Stimulated activated naive CD4-positive, alpha-beta T cell treated with Interleukin-2 at 50 U/mL for 16 hours (primary cell): ENCODE data around the gene AGL.
A peak's percentile ranks its signal among the peaks of the same experiment; 100 is the strongest.
"Not testable (repeated sequence)": the region's sequence is repeated elsewhere in the genome, so short reads cannot be mapped to it uniquely, and the experiment has no call there.

Experiments
- DNase-seq: peaks from one replicate; lab custom pipeline; 2025; lab: John Stamatoyannopoulos, UW

The AGL gene

DNA sequence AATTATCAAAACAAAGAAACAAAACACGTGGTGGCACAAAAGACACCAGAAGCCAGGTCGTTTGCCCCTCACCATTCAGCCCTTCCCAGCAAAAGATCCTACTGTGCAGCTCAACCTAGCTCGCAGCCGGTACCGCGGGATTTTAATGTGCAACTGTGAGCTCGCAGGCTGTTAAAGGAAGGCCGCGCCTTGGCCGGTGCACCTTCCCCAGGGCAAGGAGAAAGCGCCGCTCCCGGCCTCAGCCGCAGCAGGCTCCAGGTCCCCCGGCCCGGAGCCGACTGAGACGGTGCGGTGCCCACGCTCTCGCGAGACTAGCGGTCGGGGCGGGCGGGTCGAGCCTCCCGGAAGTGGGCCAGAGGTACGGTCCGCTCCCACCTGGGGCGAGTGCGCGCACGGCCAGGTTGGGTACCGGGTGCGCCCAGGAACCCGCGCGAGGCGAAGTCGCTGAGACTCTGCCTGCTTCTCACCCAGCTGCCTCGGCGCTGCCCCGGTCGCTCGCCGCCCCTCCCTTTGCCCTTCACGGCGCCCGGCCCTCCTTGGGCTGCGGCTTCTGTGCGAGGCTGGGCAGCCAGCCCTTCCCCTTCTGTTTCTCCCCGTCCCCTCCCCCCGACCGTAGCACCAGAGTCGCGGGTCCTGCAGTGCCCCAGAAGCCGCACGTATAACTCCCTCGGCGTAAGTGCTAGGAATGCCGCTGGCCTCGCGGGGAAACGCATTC lies at the start of gene AGL:
TSS of gene AGL (plus strand) at position 618 of the 715 bp plus-strand sequence. CDS start 682 bp downstream, outside the sequence.
- peak; percentile 84 for DNase-seq

DNA sequence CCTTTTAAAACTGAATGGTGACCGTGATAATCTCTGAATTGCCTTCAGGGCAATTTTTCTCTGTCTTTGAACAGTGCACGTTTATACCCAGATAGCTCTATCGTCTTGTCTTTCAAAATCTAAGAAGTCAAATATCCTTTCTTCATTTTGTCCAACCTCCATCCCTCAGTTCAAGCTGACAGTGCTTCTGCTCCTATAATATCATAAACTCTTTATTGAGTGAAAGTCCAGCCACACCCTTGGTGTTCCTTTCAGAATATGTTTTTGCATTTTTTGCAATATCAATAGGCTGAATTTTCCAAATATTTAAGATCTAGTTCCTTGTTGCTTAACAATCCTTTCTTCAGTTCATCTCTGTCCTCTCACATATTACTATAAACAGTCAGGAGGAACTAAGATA lies 48.6 kb upstream of the AGL start:
- DNase-seq, result no peak

DNA sequence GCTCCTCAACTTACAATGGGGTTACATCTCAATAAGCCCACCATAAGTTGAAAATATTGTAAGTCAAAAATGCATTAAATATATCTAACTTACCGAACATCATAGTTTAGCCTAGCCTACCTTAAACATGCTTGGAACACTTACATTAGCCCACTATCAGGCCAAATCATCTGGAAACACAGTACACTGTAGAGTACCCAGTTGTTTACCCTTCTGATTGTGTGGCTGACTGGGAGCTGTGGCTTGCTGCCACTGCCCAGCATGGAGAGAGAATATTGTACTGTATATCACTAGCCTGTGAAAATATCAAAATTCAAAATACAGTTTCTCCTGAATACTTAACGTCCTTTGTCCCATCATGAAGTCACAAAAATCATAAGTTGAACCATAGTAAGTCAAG lies 43.3 kb upstream of the AGL start:
- no peak for DNase-seq

DNA sequence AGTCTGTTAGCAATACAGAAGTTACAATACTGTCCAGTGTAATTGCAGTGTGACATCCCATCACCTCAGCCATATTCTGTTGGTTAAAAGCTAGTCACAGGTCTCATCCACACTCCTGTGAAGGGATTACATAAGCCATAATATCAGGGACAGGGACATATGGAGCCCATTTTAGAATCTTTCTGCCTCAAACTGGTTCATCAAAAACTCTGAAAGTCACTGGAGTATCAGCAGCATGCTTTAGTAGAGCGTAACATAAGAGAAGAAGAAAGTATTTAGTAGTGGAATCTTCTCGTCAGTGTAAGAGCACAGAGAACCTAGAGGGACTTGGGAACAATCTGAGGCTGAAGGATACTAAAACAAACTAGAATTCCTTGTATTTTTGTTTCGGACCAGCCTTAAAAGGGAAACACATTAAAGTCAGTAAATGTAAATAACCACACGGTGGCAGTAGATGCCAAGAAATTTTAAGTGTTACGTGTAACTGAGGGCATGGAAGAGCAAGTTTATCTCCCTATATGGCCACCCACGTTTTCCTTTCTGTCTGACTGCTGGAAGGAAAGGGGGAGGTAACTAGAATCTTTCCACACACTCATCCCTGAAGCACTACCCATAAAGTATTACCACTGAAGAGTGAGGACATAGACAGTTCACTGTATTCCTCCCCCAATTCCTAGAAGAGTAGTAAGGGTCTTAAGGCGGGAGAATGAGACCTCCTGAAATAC lies 41.6 kb upstream of the AGL start:
- DNase-seq, result no peak

DNA sequence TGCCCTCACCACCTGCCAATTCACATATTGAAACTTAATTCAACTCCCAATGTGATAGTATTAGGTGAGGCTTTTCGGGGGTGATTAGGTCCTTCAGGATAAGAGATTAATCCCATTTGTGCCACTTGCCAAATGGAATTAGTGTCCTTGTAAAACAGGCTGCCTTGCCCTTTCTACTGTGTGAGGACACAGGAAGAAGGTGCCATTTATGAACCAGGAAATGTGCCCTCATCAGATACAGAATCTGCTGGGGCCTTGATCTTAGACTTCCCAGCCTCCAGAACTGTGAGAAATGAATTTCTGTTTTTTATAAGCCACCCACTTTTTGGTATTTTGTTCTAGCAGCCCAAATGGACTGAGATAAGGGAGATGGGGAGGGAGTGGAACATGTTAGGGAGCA lies 39.1 kb upstream of the AGL start:
- DNase-seq, result no peak

DNA sequence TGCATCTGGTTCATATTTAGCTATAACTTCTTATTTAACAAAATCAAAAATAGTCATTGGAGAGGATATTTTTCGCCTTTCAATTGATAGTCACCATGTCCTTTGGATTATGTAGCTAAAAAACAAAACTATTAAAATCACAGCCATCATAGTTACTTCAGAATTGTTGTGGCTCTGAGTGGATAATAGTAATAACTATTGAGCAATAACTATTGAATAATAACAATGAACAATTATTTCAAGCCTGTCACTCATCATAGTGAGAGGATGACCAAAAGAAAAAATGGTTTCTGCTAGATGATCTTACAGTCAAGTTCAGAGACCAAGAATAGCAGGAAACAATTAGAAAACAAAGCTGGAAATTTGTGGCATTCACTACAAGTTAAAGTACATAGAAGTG lies 38.4 kb upstream of the AGL start:
- DNase-seq, result no peak

DNA sequence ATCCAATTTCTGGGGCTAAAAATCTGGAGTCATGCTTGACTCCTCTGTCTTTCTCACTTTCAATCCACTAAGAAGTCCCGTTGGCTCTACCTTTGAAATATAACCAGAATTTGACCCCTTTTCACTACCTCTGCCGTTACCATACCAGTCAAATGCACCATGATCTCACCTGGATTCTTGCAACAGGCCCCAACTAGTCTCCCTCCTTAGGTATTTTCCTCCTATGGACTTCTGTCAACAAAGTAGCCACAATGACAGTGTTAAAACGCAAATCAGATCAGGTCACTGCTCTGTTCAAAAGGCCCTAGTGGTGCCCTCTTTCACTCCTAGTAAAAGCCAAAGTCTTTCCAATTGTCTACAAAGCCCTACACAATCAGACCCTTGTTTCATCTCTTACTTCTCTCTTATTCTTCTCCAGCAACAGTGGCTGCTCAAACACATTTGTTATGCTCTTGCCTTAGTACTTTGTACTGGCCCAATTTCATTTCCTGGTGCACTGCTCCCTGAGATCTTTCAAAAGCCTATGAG lies 35.7 kb upstream of the AGL start:
- no peak for DNase-seq

DNA sequence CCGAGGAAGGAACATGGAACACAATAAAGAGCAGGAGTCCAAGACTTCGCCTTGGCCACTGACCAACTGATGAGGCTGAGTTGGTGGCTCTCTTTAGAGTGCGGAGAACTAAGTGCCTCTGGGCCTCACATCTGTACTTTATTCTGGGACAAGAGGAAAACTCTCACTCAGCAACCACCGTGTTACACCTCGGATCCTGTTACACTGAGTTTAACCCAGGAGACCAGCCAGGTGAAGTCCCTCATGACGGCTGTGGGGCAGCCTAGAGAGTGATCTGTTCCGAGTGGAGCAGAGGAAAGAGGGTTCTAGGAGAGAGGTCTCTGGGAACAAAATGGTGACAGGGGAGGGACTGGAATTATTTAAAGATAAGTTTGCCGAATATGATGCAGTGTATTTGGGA lies 33.5 kb upstream of the AGL start:
- no peak for DNase-seq

DNA sequence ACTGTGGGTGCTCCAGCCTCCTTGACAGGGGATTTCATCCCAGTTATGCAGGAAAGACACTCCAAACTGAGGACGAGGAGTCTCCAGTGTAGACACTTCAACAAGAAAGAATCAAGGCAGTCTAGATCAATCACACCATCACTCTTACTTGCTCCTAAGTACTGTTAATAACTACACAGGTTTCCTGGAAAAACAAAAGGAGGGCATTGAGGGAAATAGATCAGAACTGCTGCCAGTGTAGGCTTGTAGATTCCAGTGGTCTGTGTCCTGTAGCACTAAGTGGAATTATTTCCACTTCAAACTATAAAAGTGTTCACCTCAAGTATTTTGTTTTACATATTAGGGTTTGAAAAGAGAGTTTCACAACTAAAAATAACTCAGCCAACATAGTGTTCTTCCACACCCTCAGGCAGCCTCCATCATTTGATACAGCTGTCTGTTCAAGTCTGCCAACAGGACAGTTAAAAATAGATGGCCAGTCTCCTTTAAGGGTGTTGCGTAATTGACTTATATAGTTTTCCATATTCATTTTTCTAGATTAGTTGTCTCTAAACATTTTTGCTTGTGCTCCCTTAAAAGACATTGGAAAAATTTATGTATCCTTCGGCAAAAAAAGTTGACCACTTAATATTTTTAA lies 32.0 kb upstream of the AGL start:
- DNase-seq, result no peak

DNA sequence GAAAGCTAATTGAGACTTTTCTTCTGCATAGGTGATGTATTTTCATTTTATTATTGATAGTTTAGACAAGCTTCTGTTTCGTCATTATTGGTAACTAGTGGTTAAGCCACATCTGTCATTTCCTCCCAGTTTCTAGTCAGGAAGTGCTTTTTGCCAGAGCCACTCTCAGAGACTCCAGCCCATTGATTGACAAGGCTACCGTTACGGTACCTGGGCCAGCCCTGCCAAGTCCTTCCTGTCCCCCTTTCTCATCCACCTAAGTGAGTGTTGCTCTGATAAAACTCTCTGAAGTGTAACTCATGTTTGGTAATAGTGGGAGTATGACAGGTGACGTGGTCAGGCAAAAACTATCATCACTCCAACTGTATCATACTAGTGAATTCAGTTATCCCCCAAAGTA lies 29.6 kb upstream of the AGL start:
- DNase-seq, result no peak

DNA sequence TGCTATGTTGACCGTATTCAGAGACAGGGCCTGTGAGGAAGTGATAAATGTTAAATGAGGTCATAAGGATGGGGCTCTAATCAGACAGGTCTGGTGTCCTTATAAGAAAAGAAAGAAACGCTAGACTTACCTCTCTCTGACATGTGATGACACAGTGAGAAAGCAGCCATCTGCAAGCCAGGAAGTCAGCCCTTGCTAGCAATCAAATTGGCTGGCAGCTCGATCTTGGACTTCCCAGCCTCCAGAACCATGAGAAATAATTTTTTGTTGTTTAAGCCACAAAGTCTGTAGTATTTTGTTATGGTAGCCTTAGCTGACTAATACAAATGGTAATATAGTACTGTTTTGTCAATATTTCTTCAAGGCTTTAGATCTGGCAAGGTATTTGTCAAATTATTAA lies 25.1 kb upstream of the AGL start:
- no peak for DNase-seq

DNA sequence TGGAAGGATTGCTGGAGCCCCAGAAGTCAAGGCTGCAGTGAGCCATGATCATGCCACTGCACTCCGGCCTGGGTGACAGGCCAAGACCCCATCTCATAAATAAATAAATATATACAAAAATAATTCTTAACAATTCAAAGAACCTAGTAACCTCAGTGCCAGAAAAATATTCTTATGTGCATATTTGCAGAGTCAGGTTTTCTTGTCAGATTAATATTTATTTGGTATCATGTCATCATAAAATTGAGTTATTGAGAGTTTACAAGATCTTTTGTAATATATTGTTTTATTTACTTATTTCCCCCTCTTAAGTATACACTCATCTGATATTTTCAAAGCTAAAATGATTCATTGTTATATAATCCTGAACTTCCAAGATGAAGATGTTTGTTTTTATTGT lies 24.5 kb upstream of the AGL start:
- no peak for DNase-seq

DNA sequence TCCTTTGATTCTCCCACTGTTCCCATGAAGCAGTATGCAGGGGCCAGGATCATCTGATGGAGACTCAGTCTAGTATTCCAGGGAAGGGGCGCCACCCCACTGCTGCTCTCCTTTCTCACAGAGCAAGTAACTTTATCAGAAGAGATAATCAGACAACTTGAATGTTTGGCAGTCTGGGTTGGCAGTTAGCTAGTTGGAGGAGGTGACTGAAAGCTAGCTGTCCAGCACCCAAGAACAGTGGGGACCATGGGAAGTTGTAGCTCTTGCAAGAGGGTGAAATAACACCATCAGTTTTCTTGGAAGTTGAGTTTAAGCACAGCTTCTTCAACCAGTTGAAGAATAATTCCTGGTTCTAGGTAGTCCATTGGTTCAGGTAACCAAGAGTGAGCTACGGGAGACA lies 22.2 kb upstream of the AGL start:
- DNase-seq, result no peak

DNA sequence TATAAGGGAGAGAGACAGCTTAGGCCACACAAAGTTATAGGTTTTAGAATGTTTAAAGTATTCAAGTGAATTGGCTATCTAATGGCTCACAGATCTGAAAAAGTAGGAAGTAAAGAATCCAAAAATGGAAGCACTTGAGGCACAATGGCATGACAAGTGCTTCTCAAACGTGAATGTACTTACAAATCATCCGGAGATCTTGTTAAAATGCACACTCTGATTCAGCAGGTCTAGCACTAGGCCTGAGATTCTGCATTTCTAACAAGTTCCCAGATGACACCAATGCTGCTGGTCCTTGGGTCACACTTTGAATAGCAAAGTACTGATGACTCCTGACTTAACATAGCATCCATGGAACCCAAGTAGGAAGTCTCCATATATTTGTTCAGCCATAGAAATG lies 20.9 kb upstream of the AGL start:
- no peak for DNase-seq

DNA sequence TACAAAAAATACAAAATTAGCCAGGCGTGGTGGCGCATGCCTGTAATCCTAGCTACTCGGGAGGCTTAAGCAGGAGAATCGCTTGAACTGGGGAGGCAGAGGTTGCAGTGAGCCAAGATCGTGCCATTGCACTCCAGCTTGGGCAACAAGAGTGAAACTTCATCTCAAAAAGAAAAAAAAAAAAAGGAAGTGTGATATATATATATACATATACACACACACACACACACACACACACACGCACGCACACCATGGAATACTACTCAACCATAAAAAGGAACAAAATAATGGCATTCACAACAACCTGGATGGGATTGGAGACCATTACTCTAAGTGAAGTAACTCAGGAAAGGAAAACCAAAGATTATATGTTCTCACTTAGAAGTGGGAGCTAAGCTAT lies 16.2 kb upstream of the AGL start:
- not testable (repeated sequence) for DNase-seq

DNA sequence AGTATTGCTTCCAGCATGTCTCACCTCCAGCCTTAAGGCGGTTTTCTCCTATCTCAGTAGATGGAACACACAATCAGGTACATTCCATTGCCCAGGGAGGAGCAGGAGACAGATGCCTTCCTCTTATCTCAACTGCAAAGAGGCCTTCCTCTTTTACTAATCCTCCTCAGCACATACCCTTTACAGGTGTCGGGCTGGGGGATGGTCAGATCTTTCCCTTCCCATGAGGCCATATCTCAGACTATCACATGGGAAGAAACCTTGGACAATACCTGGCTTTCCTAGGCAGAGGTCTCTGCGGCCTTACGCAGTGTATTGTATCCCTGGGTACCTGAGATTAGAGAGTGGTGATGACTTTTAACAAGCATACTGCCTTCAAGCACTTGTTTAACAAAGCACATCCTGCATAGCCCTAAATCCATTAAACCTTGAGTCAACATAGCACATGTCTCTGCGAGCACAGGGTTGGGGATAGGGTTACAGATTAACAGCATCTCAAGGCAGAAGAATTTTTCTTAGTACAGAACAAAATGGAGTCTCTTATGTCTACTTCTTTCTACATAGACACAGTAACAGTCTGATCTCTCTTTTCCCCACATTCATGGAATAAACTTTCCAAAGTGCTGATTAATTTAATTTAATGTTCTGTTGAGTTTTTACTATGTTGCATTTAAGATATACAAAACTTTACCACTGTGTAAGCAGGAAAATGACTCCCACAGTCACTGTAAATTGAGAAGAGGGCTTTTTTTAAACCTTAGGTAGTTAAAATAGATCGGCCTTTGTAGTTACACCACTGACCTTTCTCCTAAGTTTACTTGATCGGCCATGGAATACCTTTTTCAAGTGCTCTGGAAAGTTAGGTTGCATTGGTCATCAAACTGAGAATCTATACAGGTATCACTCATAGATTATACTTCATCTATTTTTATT lies 13.7 kb upstream of the AGL start:
- not testable (repeated sequence) for DNase-seq

DNA sequence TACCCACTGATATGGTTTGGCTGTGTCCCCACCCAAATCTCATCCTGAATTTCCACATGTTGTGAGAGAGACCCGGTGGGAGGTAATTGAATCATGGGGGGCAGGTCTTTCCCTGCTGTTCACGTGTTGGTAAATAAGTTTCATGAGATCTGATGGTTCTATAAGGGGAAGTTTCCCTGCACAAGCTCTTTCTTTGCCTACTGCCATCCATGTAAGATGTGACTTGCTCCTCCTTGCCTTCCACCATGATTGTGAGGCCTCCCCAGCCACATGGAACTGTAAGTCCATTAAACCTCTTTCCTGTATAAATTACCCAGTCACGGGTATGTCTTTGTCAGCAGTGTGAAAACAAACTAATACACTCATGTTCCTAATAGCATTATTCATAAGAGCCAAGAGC lies 9.8 kb upstream of the AGL start:
- DNase-seq, result not testable (repeated sequence)

DNA sequence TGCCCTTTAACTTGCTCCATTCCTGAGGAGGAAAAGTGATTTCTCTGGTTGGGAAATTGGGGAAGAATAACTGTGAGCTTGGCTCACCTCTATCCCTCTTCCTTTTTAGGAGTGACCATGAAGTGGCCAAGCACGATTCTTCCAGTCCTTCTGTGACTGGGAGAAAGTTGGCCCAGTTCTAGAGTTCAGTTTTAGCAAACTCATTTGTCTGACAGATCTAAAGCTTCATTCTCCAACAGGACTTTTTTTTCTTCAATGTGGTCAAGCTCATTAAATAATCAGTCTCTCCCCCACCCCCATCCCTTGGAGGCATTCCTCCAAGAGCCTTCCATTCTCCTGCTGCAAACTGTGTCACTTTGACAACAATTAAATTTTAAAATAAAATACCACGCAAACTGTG lies 6.4 kb upstream of the AGL start:
- DNase-seq, result no peak

DNA sequence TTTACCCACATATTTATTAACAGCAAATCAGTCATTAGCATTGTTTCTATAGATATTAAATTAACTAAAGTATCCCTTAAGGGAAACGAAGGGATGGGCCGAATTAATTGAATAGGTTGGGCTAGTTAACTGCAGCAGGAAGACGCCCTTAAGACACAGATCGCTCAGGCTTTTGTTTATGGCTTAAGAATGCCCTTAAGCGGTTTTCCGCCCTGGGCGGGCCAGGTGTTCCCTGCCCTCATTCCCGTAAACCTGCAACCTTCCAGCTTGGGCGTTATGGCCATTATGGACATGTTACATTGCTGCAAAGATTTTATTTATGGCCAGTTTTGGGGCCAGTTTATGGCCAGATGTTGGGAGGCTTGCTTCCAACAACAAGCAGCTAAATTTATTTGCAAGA lies 5.0 kb upstream of the AGL start:
- not testable (repeated sequence) for DNase-seq

DNA sequence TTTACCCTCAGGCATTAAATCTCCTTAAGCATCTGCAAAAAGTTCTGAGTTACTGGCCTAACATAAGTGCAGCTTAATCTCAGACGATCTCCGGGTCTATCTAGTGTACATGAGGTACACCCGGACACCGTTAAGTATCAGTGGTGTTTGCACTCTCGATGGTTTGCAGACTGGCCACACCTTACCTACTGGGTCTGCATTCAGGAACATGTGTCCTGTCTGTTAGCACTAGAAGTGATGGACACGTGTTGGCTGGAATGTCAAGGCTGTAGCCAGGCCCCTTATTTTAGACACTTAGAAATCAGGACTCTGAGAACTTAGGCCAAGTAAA lies 783 bp upstream of the AGL start:
- DNase-seq, result no peak

DNA sequence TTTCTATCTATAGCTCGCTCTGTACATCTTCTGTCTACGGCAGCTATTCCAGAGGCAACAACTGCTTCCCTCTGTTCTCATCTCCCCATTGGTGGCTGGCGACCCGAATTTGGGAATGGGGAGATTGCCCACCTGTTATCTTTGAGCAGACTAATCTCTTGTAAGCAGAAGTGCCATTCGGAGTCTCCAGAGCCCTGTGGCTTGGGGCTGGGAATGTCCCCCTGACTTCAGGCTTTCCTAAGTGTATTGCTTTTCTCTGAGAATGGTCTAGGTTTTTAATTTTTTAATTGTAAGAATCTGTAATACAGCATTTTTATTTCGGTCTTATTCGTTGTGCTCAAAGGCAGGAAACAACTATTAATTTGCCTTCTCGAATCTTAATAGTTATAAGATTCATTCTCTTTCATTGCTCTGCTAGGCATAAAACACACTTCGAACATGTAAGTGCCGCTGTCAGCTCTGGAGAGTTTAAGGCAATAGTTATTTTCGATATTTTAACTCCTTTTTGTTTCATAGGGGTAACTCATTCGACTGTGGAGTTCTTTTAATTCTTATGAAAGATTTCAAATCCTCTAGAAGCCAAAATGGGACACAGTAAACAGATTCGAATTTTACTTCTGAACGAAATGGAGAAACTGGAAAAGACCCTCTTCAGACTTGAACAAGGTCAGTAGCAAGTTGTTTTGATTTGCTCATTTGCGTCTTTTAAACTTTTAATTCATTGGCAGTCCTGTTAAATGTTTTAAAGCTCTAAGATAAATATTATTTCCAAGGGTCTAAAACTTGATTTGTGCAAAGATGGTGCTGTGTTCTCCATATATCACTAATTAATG lies 514 bp downstream of the AGL start:
- DNase-seq, result no peak
